OCI-LY3 (cell line): ENCODE results near the gene KRT33A.

Experiments used
- EZH2phosphoT487 ChIP-seq: fragments of 200-600 bp; shearing (Covaris generic); IDR thresholded peaks from 2 replicates; pipeline ENCODE4 v1.6.1; 2018; ENCODE audit warnings: antibody characterized with exemption, mixed run types, low read depth
- TF ChIP-seq, protein P1 (sequence below): fragments of 200-600, 300-600 bp; sonication (generic); IDR thresholded peaks from 2 replicates; pipeline ENCODE4 v1.5.1; 2014; ENCODE audit warnings: antibody characterized with exemption, low read length, low read depth

DNA sequence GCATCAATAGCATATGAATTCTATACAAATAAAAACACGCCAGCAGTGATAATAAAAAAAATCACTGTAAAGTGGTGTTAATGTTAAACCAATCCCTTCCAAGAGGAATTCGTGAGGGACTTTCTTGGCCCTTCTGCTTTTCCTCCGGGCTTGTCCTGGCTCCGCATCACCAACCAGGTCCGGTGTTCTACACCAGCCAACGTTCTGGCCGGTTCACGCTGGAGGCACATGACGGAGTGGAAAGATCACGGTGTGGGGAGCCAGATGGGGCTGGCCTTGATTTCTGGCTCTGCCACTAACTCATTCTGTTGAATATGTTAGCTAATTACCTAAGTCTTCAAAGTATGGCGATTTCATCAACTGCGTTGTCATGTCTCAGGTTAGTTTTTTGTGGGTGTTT is 46.5 kb downstream of the KRT33A start:
- TF ChIP-seq, protein P1, sequence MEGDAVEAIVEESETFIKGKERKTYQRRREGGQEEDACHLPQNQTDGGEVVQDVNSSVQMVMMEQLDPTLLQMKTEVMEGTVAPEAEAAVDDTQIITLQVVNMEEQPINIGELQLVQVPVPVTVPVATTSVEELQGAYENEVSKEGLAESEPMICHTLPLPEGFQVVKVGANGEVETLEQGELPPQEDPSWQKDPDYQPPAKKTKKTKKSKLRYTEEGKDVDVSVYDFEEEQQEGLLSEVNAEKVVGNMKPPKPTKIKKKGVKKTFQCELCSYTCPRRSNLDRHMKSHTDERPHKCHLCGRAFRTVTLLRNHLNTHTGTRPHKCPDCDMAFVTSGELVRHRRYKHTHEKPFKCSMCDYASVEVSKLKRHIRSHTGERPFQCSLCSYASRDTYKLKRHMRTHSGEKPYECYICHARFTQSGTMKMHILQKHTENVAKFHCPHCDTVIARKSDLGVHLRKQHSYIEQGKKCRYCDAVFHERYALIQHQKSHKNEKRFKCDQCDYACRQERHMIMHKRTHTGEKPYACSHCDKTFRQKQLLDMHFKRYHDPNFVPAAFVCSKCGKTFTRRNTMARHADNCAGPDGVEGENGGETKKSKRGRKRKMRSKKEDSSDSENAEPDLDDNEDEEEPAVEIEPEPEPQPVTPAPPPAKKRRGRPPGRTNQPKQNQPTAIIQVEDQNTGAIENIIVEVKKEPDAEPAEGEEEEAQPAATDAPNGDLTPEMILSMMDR = no peak
- no peak for TF ChIP-seq EZH2phosphoT487
